OCI-M2 (cell line): ENCODE measurements around the gene KCNIP3.
"Not testable (repeated sequence)": the region's sequence is repeated elsewhere in the genome, so short reads cannot be mapped to it uniquely, and the experiment has no call there.

Experiments used
- DNase-seq: peaks from one replicate; lab custom pipeline; 2025; ENCODE audit not compliant: unreplicated experiment; lab: John Stamatoyannopoulos, UW

KCNIP3 gene

DNA sequence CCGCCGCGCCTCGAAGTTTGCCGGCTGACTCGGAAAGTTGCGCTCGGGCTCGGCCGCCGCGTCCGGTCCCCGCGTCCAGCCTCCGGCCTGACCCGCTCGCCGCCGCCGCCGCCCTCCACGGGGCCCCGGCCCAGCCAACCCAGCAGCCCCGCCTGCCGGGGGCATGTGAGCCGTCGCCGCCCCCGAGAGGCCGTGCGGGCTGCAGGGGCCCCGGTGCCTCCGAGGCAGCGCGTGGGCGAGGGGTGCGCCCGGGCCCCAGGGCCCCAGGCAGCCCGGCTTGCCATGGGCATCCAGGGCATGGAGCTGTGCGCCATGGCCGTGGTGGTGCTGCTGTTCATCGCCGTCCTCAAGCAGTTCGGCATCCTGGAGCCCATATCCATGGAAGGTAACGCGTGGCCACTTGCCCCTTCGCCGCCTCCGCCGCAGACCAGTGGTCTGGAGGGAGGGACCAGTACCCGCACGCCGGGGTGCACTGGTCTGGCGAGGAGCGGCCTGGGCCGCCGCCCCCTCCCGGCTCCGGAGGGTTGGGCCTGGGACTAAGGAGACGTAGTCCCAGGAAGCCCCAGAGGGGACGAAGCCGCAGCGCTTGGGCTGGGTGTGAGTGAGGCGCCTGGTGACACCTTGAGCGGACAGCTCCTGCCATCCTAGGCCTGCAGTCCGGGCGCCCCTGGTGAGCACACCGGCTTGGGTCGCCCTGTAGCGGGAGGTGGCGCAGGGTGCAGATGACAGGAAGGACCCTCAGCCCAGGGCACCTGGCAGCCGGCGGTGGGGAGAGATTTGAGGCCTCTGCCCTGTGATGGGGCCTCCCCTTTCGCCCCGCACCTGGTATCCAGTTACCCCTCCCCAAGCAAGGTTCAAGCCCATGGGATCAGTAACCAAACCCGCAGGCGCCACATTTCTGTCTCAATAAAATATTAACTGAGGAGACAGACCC is 49.9 kb downstream of the KCNIP3 start:
- no peak for DNase-seq

DNA sequence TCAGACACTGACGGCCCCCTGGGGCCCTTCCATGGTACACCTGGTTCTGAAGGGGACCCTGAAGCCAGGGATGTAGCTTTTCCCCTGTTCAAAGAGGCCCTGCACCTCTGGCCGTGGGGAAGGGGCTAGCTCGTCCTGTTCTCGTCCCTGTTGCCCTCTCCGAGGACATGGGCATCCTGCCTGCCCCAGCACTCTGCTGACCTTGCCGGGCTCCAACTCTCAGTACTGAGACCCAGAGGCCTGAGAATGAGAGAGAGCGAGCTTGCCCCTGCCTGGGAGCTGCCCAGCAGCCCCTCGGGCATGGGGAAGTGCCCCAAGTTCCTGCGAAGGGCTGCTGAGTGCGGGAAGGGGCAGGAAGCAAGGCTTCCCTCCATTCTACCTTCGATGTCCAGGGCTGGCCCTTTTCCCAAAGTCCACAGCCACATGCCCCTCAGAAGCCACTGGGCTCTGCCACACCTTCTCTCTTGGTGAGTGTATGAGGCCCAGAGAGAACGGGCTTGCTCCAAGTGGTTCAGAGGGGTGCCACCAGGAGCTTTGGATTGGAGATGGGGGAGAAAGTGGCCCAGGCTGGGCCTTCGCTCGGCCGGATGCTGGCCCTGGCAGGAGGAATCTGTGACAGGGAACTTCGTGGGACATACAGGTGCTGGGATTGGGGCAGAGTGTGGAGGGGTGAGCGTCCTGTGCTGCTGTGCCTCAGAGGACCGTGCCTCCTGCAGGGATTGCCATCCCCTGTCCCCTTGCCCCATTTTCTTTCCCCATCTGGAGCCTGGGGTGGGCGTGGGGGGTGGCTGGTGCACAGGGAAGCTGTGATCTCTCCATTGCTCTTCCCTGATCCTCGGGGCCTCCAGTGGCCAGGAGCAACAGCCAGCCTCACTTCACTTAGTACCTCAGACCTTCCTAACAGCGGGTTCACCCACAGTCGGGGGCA is 50.8 kb downstream of the KCNIP3 start:
- DNase-seq: no peak

GRCh38 chr2:95348609-95349567 is 51.7 kb downstream of the KCNIP3 start:
- DNase-seq: no peak

DNA sequence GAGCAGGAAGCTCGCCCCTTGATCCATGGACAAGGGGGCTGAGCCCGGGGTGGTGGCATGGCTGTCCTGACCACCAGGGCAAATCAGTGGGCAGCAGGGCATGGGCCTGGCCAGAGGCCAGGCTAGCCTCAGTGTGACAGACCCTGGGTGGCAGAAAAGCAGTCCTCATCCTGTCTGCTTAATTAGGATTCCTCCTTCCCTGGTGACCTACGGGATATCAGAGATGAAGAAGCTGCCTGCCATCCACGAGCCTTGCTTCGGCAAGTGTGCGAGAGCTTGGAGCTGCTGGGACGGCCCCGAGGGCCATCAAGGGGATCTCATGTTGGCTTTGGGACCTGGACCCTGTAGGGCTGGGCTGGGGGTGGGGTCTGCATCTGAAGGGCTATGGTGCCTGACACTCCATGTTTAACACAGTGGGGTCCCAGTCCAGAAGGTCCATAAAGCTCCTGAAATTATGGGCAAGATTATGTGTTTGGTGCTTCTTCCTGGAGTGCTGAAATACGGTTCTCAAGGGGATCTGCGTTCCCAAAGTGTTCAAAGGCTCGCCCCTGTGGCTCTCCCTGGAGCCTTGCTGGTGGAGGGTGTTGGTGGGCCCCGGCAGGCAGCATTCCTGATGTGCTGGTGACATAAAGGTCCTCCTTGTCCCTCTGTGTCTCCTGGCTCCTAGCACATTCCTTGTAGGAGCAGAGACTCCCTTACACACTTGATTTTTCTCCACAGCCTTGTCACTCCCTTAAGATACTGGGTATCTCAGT is 52.6 kb downstream of the KCNIP3 start:
- no peak for DNase-seq

GRCh38 chr2:95350368-95350767 is 53.2 kb downstream of the KCNIP3 start:
- no peak for DNase-seq

DNA sequence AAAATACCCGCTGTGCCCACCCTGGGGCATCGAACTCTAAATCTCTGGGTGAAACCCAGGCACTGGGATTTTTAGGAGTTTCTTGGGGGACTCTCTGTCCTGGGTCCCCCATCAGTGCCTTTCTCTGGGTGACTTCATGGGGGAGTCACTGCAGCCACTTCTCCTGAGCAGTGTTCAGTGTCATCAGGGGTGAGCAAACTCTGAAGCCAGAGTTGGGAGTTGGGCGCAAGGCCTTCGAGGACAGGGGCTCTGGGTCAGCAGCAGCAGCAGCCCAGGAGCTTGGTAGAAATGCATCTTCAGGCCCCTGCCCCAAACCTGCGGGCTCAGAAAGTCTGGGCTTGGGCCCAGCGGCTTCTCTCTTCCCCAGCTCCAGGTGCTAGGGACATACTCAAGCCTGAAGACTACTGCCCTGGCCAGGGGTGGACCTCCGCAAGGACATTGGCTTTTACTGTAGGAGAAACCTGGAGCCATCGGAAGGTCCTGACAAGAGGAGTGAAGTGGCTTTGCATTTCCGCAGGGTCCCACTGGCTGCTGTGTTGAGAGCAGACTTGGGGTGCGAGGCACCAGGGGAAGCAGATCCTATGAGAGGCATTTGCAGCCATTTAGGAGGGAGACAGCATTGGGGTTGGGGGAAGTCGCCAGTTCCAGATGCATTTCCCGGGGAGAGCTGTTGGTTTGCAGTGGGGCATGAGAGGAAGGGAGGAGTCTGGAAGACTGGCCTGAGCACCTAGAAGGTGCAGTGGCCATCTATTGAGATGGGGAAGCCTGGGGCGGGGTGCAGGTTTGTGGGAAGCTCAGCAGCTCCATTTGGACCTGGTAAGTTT is 53.8 kb downstream of the KCNIP3 start:
- DNase-seq: no peak

DNA sequence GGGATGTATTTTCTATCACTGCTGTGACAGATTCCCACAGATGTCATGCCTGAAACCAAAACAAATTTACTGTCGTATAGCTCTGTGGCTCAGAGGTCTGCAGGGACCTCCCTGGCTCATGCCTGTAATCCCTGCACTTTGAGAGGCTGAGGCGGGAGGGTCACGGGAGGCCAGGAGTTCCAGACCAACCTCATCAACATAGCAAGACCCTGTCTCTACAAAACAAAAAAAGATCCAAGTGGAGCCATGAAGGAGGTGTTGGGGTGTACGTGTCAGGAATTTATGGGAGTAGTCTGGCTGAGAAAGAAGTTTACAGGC is 54.4 kb downstream of the KCNIP3 start:
- DNase-seq: no peak

DNA sequence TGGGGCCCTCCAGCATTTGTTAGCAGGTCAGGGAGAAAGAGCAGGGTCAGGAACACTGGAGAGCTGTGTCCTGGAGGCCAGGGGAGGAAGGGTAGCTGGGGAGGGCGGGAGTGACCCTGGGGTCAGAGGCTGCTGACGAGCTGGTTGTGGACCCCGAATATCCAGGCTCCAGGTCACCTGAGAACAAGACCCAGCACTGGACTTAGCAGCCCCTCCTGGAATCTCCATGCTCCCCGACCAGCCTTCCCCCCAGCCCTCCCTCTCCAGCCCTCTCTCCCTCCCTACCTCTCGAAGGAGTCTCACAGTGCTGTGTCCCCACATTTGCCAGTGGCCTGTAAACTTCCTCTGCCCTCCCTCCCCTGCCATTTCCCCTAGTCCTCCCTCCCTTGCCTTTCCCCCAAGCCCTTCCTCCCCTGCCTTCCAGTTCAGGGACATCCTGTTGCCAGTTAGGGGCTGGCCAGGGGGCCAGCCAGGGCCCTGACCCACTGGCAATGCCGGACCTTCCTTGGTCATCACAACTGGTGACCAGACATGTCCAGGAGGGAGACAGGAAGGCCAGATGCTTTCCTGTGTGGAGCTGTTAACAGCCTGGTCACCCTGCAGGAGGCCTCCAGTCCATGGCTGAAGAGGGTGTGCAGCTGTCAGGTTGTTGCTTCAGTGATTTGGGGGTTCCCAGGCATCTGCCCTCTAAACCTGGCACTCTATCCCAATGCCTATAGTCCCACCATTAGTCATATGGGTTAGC is 55.3 kb downstream of the KCNIP3 start:
- no peak for DNase-seq

- no peak for DNase-seq
Observed at GRCh38 chr2:95353055-95353575, 56.0 kb downstream of the KCNIP3 start.

DNA sequence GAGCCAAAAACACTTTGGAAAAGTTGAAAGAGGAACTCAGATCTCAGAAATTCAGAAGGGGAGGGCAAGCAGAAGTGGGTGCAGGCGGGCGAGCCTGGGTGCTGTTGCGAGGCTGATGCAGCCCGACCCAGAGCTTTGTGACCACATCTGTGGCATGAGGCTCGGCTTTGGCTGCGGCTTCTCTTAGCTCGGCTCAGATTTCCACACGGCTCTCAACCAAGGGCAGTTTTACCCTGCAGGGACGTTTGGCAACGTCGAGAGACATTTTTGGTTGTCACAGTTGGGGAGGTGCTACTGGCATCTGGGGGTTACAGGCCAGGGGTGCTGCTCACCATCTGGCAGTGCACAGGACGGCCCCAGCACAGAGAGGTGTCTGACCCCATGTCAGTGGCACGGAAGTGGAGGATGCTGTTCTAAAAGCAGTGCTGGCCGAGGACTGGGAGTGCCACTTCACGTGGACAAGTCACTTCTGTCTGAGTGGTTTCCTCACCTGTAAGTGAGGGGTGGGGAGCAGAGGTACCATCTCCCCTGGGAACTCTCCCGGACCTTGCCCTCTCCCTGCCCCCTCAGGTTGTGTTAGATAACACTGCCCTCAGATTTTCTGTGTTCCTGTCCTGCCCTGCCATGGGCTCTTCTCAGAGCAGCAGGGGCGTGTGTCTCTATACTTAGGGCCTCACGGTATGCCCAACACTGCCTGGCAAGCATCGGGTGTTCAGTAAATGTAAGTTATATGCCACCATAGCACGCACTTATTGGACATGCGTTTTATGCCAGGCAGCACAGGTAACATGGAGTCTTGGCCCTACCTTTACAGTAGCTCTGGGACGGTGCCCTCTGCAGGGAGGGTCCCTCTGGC is 56.7 kb downstream of the KCNIP3 start:
- DNase-seq: no peak

- DNase-seq: no peak
Observed at GRCh38 chr2:95354469-95354901, 57.3 kb downstream of the KCNIP3 start.

GRCh38 chr2:95354925-95355324 is 57.8 kb downstream of the KCNIP3 start:
- DNase-seq: no peak

GRCh38 chr2:95355486-95355885 is 58.3 kb downstream of the KCNIP3 start:
- not testable (repeated sequence) for DNase-seq

GRCh38 chr2:95356821-95357700 is 59.9 kb downstream of the KCNIP3 start:
- no peak for DNase-seq

DNA sequence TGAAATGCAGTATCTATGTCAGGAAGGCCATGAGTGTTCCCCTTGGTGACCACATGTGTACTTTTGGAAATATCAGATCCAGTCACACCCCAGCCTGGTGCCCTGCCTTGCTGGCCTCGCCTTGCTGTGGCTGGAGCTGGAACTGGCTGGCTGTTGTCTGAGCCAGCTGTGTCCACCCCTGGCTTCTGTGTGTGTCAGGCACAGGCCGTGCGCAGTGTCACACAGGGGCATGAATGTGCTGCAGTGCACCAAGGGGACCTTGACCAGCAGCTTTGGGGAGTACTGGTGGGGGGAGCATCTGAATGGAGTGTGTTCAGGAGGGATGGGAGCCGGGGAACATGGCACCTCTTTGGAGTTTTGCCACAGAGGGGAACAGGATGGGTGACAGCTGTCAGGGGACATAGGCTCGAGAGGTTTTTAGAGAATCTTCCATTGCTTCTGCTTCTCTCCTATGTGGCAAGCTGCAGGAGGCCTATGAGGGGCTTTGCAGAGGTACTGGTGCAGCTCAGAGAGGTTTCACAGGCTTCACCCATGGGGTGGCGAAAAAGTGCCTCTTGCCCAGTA is 60.7 kb downstream of the KCNIP3 start:
- DNase-seq: no peak

DNA sequence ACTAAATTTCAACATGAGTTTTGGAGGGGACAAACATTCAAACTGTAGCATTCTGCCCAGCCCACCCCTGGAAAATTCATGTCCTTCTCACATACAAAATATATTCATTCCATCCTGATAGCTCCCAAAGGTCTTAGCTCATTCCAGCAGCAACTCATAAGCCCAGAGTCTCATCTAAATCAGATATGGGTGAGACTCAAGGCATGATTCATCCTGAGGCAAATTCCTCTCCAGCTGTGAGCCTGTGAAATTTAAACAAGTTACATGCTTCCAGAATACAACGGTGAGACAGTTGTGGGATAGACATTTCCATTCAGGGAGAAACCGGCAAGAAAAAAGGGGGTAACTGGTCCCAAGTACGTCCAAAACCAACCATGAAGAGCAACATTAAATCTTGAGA is 61.9 kb downstream of the KCNIP3 start:
- no peak for DNase-seq
